Measurements from ENCODE around the gene NR2E1.

NR2E1 gene

DNA sequence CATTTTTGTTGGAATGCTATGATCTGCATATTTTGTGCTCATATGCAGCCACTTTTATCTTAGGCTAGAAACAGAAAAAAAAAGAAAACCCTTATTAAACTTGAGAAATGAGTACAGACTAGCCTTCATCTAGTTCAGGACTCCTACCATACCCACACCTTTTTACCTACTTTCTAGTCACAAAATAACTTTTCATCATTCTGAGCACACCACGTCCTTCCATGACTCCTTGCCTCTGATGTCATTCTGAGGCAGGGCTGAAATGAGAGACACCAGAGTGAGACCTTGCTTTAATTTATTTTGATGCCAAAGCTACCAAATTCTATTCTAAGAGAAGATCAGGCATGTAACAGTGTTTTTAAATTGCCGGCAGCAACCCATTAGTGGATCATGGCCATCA is 56.2 kb downstream of the NR2E1 start:
- DNase-seq = no peak

- no peak for DNase-seq
Measured at GRCh38 chr6:108222504-108222903, 56.7 kb downstream of the NR2E1 start.

DNA sequence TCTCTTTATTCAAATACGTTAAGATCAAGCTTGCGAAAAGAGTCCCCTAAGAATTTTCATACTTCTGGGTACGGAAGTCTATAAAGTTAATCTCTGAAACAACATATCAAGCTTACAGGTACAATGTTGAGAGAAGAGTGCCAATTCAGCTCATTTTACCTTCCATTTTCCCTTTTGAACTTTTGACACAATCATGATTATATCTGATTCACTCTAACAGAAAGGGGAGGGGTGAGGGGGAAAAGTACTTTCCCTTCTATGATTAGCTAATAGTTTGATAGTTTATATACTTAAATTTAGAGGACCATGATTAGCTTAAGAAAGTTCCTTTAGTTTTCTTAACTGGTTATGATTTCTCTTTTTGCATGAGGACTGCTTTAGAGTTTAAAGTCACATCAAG is 61.5 kb downstream of the NR2E1 start:
- DNase-seq = no peak

DNA sequence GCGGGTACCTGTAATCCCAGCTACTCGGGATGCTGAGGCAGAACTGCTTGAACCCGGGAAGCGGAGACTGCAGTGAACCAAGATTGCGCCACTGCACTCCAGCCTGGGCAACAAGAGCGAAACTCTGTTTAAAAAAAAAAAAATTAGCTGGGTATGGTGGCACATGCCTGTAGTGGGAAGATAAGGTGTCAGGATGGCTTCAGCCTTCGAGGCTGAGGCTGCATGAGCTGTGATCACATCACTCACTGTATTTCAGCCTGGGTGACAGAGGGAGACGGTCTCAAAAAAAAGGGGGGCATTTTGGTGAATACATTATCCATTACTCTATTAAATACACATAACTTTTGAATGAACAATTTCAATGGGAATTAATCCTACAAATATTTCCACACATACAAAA is 62.6 kb downstream of the NR2E1 start:
- DNase-seq = no peak

DNA sequence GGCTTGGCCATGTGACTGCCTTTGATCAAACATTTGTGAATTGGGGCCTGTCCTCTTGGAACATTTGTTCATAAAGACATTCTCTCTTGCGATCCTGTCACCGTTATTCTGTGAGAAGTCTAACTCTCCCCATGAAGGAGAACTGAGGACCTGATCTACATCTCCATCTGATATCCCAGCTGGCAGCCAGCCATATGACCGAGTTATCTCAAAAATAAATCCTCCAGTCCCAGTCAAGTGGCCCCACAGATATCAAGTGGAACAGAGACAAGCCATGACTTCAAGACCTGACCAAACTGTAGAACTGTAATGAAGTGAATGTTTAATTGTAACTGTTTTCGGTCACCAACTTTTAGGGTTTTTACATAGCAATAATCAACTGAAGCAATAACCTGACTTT is 69.3 kb downstream of the NR2E1 start:
- DNase-seq = no peak

- DNase-seq = no peak
Measured at GRCh38 chr6:108236791-108237190, 71.0 kb downstream of the NR2E1 start.

- DNase-seq = no peak
Measured at GRCh38 chr6:108238322-108238721, 72.5 kb downstream of the NR2E1 start.

Measured in central memory CD4-positive, alpha-beta T cell (primary cell).